HCT116 (cell line): ENCODE measurements around the gene DICER1. TPM values are rescaled to one million over a fixed set of nuclear protein-coding genes. Genes with fewer than 3 reads are reported as not detected.

ENCODE experiments used
- ATAC-seq: fragments of 200-7000 bp; cut with Tn5 transposase; 2 replicates; pipeline ENCODE4 v1.9.1; 2020; ENCODE audit warnings: mild to moderate bottlenecking, moderate library complexity
- BruUV-seq: library from RNA; stranded (reverse); fragments of 400-500 nt; replicated peaks from 2 replicates; lab custom pipeline; 2021; lab: Mats Ljungman, UMichigan
- CTCF ChIA-PET: fragments of 300-600 bp; sonication (Branson Sonifier 250); formaldehyde crosslinking; loops from one replicate; lab custom pipeline; 2021; ENCODE audit warnings: antibody characterized with exemption; lab: Charles Lee
- POLR2A ChIA-PET: fragments of 300-600, 350-600 bp; sonication (Branson Sonifier 250); formaldehyde crosslinking; loops from one replicate; lab custom pipeline; 2021; ENCODE audit warnings: antibody characterized with exemption; lab: Charles Lee
- RAD21 ChIA-PET, 2 experiments: fragments of 300-600 bp; sonication (Branson Sonifier 250); formaldehyde crosslinking; loops; one replicate each; lab custom pipeline; 2023; ENCODE audit warnings: low total read pairs in 2 of 2; ENCODE audit not compliant: uncharacterized antibody in 2 of 2, unreplicated experiment in 2 of 2, low non-redundant PET in 1 of 2; lab: Charles Lee
- DNase-seq: peaks from one replicate; pipeline ENCODE4 v3.0.0-alpha.2; 2010; ENCODE audit warnings: low read depth, low spot score
- H2AFZ ChIP-seq: fragments of 200-600 bp; shearing (Covaris generic), sonication (generic); 2 replicates; pipeline ENCODE4 v1.6.1; 2017; ENCODE audit warnings: low read depth, mixed run types, mixed read lengths, antibody characterized with exemption, low read length; ENCODE audit not compliant: poor library complexity, severe bottlenecking
- H3K27ac ChIP-seq: 2 replicates; pipeline ENCODE4 v1.5.1; 2012; ENCODE audit warnings: low read depth, low read length
- H3K27me3 ChIP-seq: fragments of 200-600 bp; sonication (generic); 2 replicates; pipeline ENCODE4 v1.6.1; 2016; ENCODE audit warnings: mixed run types, low read length, mixed read lengths; ENCODE audit not compliant: insufficient read depth
- H3K36me3 ChIP-seq, 2 experiments: fragments of 200-500 bp in 1 of 2; fragments of 200-600 bp in 1 of 2; sonication (Bioruptor generic) in 1 of 2; sonication (generic) in 1 of 2; 2 replicates each; pipeline versions ENCODE4 v1.5.1 to v1.6.1; 2014 to 2016; ENCODE audit warnings: low read length in 2 of 2, inconsistent platforms in 1 of 2, mixed read lengths in 1 of 2, mixed run types in 1 of 2; ENCODE audit not compliant: insufficient read depth in 2 of 2, control insufficient read depth in 1 of 2
- H3K4me1 ChIP-seq, 2 experiments: fragments of 200-600 bp in 1 of 2; sonication (generic) in 1 of 2; 2 replicates each; pipeline versions ENCODE4 v1.5.1 to v1.6.1; 2012 to 2017; ENCODE audit warnings: low read length in 2 of 2, inconsistent platforms in 1 of 2, mild to moderate bottlenecking in 1 of 2, mixed read lengths in 1 of 2, mixed run types in 1 of 2, moderate library complexity in 1 of 2; ENCODE audit not compliant: insufficient read depth in 2 of 2, control insufficient read depth in 1 of 2
- H3K4me2 ChIP-seq: fragments of 200-600 bp; sonication (generic); 2 replicates; pipeline ENCODE4 v1.6.1; 2017; ENCODE audit warnings: mixed run types, low read length, mixed read lengths
- H3K4me3 ChIP-seq, 2 experiments: fragments of 200-600 bp in 1 of 2; sonication (generic) in 1 of 2; replicated peaks in 1 of 2; 2 replicates each; pipeline ENCODE4 v1.5.1; 2011 to 2016; ENCODE audit warnings: low read length in 2 of 2, control low read depth in 1 of 2, low read depth in 1 of 2, mild to moderate bottlenecking in 1 of 2, mixed read lengths in 1 of 2, mixed run types in 1 of 2
- H3K79me2 ChIP-seq: fragments of 200-600 bp; sonication (generic); 2 replicates; pipeline ENCODE4 v1.6.1; 2017; ENCODE audit warnings: mild to moderate bottlenecking, mixed run types, low read length, moderate library complexity, mixed read lengths; ENCODE audit not compliant: insufficient read depth
- H3K9ac ChIP-seq: fragments of 200-600 bp; sonication (generic); 2 replicates; pipeline ENCODE4 v1.6.1; 2016; ENCODE audit warnings: low read length, mixed read lengths
- H3K9me2 ChIP-seq: fragments of 200-600 bp; sonication (generic), shearing (Covaris generic); 2 replicates; pipeline ENCODE4 v1.6.1; 2017; ENCODE audit warnings: mixed run types, mild to moderate bottlenecking, moderate library complexity; ENCODE audit not compliant: insufficient read depth
- H3K9me3 ChIP-seq, 2 experiments: fragments of 200-500 bp in 1 of 2; fragments of 200-600 bp in 1 of 2; sonication (Bioruptor generic) in 1 of 2; sonication (generic) in 1 of 2; 2 replicates each; pipeline ENCODE4 v1.6.1; 2014 to 2017; ENCODE audit warnings: low read length in 2 of 2, mixed read lengths in 2 of 2, inconsistent platforms in 1 of 2, low read depth in 1 of 2, mild to moderate bottlenecking in 1 of 2, mixed run types in 1 of 2, moderate library complexity in 1 of 2; ENCODE audit not compliant: control insufficient read depth in 1 of 2, insufficient read depth in 1 of 2
- H4K20me1 ChIP-seq: fragments of 200-600 bp; sonication (generic), shearing (Covaris generic); 2 replicates; pipeline ENCODE4 v1.6.1; 2017; ENCODE audit warnings: mixed run types, mild to moderate bottlenecking, moderate library complexity; ENCODE audit not compliant: insufficient read depth
- CBX3 ChIP-seq: IDR thresholded peaks from 2 replicates; pipeline ENCODE4 v1.6.1; 2012; ENCODE audit warnings: low read depth
- EZH2 ChIP-seq: fragments of 200-600 bp; sonication (generic); IDR thresholded peaks from 2 replicates; pipeline ENCODE4 v1.6.1; 2017; ENCODE audit warnings: antibody characterized with exemption, mixed run types
- FOSL1 ChIP-seq: IDR thresholded peaks from 2 replicates; pipeline ENCODE4 v1.6.1; 2012; ENCODE audit warnings: low read depth
- JUND ChIP-seq: IDR thresholded peaks from 2 replicates; pipeline ENCODE4 v1.6.1; 2012
- POLR2A ChIP-seq: IDR thresholded peaks from 2 replicates; pipeline ENCODE4 v1.7.0; 2011; ENCODE audit warnings: borderline replicate concordance; ENCODE audit not compliant: insufficient read depth, insufficient read length; ENCODE audit errors: extremely low read depth
- SRF ChIP-seq: IDR thresholded peaks from 2 replicates; pipeline ENCODE4 v1.6.1; 2012; ENCODE audit warnings: low read depth
- YY1 ChIP-seq: IDR thresholded peaks from 2 replicates; pipeline ENCODE4 v1.6.1; 2011; ENCODE audit warnings: low read length, low read depth, moderate library complexity, mild to moderate bottlenecking; ENCODE audit not compliant: insufficient replicate concordance; ENCODE audit errors: extremely low read depth
- ZFX ChIP-seq: fragments of 450-650 bp; IDR thresholded peaks from 2 replicates; pipeline ENCODE4 v1.6.1; 2017
- ZNF274 ChIP-seq: fragments of 200-500 bp; sonication (Bioruptor generic); IDR thresholded peaks from 2 replicates; pipeline ENCODE4 v1.6.1; 2014; ENCODE audit warnings: mild to moderate bottlenecking, low read depth, low read length, inconsistent platforms
- intact Hi-C: fragments of 100-400 bp; cut with micrococcal nuclease; formaldehyde crosslinking; loops from 2 replicates; pipeline ENCODE4 v1.10.0; 2022
- total RNA-seq: library from RNA; stranded (reverse); gene quantifications from one replicate; pipeline ENCODE4 v1.2.1, GENCODE V29; 2021; ENCODE audit not compliant: unreplicated experiment
- TF ChIP-seq, protein P1 (sequence below): IDR thresholded peaks from 2 replicates; pipeline ENCODE4 v1.6.1; 2012
- TF ChIP-seq, protein P2 (sequence below): IDR thresholded peaks from 2 replicates; pipeline ENCODE4 v1.6.1; 2011; ENCODE audit warnings: mild to moderate bottlenecking, low read length, moderate library complexity; ENCODE audit not compliant: insufficient replicate concordance; ENCODE audit errors: extremely low read depth
- TF ChIP-seq, protein P3 (sequence below), 3 experiments: fragments of 200-600 bp in 1 of 3; sonication (generic) in 1 of 3; IDR thresholded peaks in 2 of 3; conservative IDR thresholded peaks in 1 of 3; 2 replicates each; pipeline ENCODE4 v1.5.1; 2012 to 2017; ENCODE audit warnings: low read depth in 2 of 3, low read length in 2 of 3, antibody characterized with exemption in 1 of 3, borderline replicate concordance in 1 of 3, control low read depth in 1 of 3, mild to moderate bottlenecking in 1 of 3, mixed read lengths in 1 of 3, mixed run types in 1 of 3, moderate library complexity in 1 of 3; ENCODE audit not compliant: insufficient read depth in 1 of 3

Gene DICER1
- total RNA-seq, 1 experiment from 2014 or later, result 38.6 TPM

- no peak overlapping the region for H2AFZ ChIP-seq
- no peaks in the 10 kb centered on the region for H3K79me2 ChIP-seq
- no peak overlapping the region for H3K4me2 ChIP-seq
- ATAC-seq (no peak), DNase-seq (no peak)
- intact Hi-C loops, result no loop called here
- no peaks in the 10 kb centered on the region for H3K36me3 ChIP-seq
- no peaks in the 10 kb centered on the region for H3K9me2 ChIP-seq
- H3K9me3 ChIP-seq, result no peaks in the 10 kb centered on the region
- TF ChIP-seq ZFX (no peak), ZNF274 (no peak), JUND (no peak), EZH2 (no peak)
- H3K27me3 ChIP-seq, result no peaks in the 10 kb centered on the region; the same call in 1 of the 2 replicates
- H3K4me3 ChIP-seq, result no peak overlapping the region
- POLR2A ChIA-PET, result interaction anchor here (0.5 kb wide), 1 partner anchor 319 kb away, joined by 3 read pairs; no protein-coding TSS in a partner anchor
- no peak overlapping the region for H3K27ac ChIP-seq
- CTCF ChIA-PET, result no interaction called here
- no TSS peak for BruUV-seq
- no peaks in the 10 kb centered on the region for H3K4me1 ChIP-seq
- no peak overlapping the region for H3K9ac ChIP-seq
- RAD21 ChIA-PET, result no interaction called here
- H4K20me1 ChIP-seq, result no peaks in the 10 kb centered on the region
Measured at GRCh38 chr14:95064734-95065133, 92.6 kb downstream of the DICER1 start.

GRCh38 chr14:95064256-95064655, 93.1 kb downstream of the DICER1 start:
- no peak for ATAC-seq
- no peak overlapping the region for H3K4me2 ChIP-seq
- TF ChIP-seq, protein P1, sequence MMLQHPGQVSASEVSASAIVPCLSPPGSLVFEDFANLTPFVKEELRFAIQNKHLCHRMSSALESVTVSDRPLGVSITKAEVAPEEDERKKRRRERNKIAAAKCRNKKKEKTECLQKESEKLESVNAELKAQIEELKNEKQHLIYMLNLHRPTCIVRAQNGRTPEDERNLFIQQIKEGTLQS, result no peak
- TF ChIP-seq POLR2A (no peak), CBX3 (no peak), FOSL1 (no peak), EZH2 (no peak), SRF (no peak), YY1 (no peak), JUND (no peak), ZFX (no peak)
- TF ChIP-seq, protein P2, sequence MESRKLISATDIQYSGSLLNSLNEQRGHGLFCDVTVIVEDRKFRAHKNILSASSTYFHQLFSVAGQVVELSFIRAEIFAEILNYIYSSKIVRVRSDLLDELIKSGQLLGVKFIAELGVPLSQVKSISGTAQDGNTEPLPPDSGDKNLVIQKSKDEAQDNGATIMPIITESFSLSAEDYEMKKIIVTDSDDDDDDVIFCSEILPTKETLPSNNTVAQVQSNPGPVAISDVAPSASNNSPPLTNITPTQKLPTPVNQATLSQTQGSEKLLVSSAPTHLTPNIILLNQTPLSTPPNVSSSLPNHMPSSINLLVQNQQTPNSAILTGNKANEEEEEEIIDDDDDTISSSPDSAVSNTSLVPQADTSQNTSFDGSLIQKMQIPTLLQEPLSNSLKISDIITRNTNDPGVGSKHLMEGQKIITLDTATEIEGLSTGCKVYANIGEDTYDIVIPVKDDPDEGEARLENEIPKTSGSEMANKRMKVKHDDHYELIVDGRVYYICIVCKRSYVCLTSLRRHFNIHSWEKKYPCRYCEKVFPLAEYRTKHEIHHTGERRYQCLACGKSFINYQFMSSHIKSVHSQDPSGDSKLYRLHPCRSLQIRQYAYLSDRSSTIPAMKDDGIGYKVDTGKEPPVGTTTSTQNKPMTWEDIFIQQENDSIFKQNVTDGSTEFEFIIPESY, result no peak
- TF ChIP-seq, protein P3, sequence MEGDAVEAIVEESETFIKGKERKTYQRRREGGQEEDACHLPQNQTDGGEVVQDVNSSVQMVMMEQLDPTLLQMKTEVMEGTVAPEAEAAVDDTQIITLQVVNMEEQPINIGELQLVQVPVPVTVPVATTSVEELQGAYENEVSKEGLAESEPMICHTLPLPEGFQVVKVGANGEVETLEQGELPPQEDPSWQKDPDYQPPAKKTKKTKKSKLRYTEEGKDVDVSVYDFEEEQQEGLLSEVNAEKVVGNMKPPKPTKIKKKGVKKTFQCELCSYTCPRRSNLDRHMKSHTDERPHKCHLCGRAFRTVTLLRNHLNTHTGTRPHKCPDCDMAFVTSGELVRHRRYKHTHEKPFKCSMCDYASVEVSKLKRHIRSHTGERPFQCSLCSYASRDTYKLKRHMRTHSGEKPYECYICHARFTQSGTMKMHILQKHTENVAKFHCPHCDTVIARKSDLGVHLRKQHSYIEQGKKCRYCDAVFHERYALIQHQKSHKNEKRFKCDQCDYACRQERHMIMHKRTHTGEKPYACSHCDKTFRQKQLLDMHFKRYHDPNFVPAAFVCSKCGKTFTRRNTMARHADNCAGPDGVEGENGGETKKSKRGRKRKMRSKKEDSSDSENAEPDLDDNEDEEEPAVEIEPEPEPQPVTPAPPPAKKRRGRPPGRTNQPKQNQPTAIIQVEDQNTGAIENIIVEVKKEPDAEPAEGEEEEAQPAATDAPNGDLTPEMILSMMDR (IDR thresholded peaks at IDR 0.05 in 2 of 3, conservative IDR thresholded peaks at IDR 0.05 in 1 of 3; ENCODE audit: borderline replicate concordance in 1 of 3, insufficient read depth in 1 of 3, low read depth in 2 of 3, low read length in 2 of 3), result no peak
- no peaks in the 10 kb centered on the region; the same call in 1 of the 2 replicates for H3K27me3 ChIP-seq
- intact Hi-C loops, result no loop called here
- no TSS peak for BruUV-seq
- H3K79me2 ChIP-seq, result no peaks in the 10 kb centered on the region
- no peak overlapping the region for H3K27ac ChIP-seq
- no peaks in the 10 kb centered on the region for H3K4me1 ChIP-seq
- no peaks in the 10 kb centered on the region for H4K20me1 ChIP-seq
- H3K9me2 ChIP-seq, result no peaks in the 10 kb centered on the region
- H2AFZ ChIP-seq, result no peak overlapping the region
- H3K9ac ChIP-seq, result no peak overlapping the region
- ChIA-PET RAD21 (no interaction called here), POLR2A (no interaction called here), CTCF (no interaction called here)
- H3K4me3 ChIP-seq, result no peak overlapping the region
- DNase-seq, result no peak
- H3K9me3 ChIP-seq, result no peaks in the 10 kb centered on the region
- H3K36me3 ChIP-seq, result no peaks in the 10 kb centered on the region
